Fibroblast of lung (primary cell): ENCODE measurements around the gene MEIOB. TPM values are rescaled to one million over a fixed set of nuclear protein-coding genes. Genes with fewer than 3 reads are reported as not detected.

Source experiments
- DNase-seq, 2 donors: peaks; one replicate each; pipeline versions ENCODE4 v3.0.0 to v3.0.0-alpha.2; 2010; ENCODE audit warnings: low read depth in 2 of 2
- H2AFZ ChIP-seq: 2 replicates; pipeline ENCODE4 v1.5.1; 2012; ENCODE audit warnings: low read length, control low read depth, inconsistent platforms
- H3K27ac ChIP-seq: 2 replicates; pipeline ENCODE4 v1.5.1; 2011; ENCODE audit warnings: low read length, control low read depth; ENCODE audit not compliant: insufficient read depth
- H3K27me3 ChIP-seq: 2 replicates; pipeline ENCODE4 v1.5.1; 2011; ENCODE audit warnings: mild to moderate bottlenecking, low read length; ENCODE audit not compliant: control insufficient read depth, insufficient read depth
- H3K36me3 ChIP-seq: 2 replicates; pipeline ENCODE4 v1.5.1; 2011; ENCODE audit warnings: low read length; ENCODE audit not compliant: control insufficient read depth, insufficient read depth
- H3K4me1 ChIP-seq: 2 replicates; pipeline ENCODE4 v1.5.1; 2011; ENCODE audit warnings: low read length; ENCODE audit not compliant: control insufficient read depth, insufficient read depth; ENCODE audit errors: extremely low read depth
- H3K4me2 ChIP-seq: 2 replicates; pipeline ENCODE4 v1.5.1; 2011; ENCODE audit warnings: low read length, control low read depth; ENCODE audit not compliant: insufficient read depth; ENCODE audit errors: extremely low read depth
- H3K4me3 ChIP-seq, 4 experiments: fragments of 200-600 bp in 1 of 4; sonication (generic) in 1 of 4; replicated peaks in 1 of 4; 2 replicates each; pipeline ENCODE4 v1.5.1; 2011 to 2016; ENCODE audit warnings: low read length in 4 of 4, low read depth in 3 of 4, mild to moderate bottlenecking in 3 of 4, control low read depth in 2 of 4, inconsistent platforms in 1 of 4, mixed read lengths in 1 of 4; ENCODE audit not compliant: insufficient read depth in 1 of 4; ENCODE audit errors: control extremely low read depth in 1 of 4
- H3K79me2 ChIP-seq: 2 replicates; pipeline ENCODE4 v1.5.1; 2012; ENCODE audit warnings: mild to moderate bottlenecking, low read length, inconsistent platforms; ENCODE audit not compliant: control insufficient read depth, insufficient read depth
- H3K9ac ChIP-seq: 2 replicates; pipeline ENCODE4 v1.5.1; 2011; ENCODE audit warnings: mild to moderate bottlenecking, low read length, control low read depth; ENCODE audit not compliant: insufficient read depth
- H3K9me3 ChIP-seq: 2 replicates; pipeline ENCODE4 v1.5.1; 2012; ENCODE audit warnings: low read depth, low read length; ENCODE audit not compliant: control insufficient read depth, insufficient read depth
- H4K20me1 ChIP-seq: 2 replicates; pipeline ENCODE4 v1.5.1; 2011; ENCODE audit warnings: low read length; ENCODE audit not compliant: control insufficient read depth, insufficient read depth; ENCODE audit errors: extremely low read depth
- CTCF ChIP-seq, 2 donors: IDR thresholded peaks in 1 of 2; conservative IDR thresholded peaks in 1 of 2; 1 replicate in 1 of 2; 2 replicates in 1 of 2; pipeline ENCODE4 v1.5.1; 2011 to 2012; ENCODE audit warnings: low read length in 2 of 2, control low read depth in 1 of 2, inconsistent platforms in 1 of 2, low read depth in 1 of 2, mild to moderate bottlenecking in 1 of 2
- EZH2 ChIP-seq: IDR thresholded peaks from 2 replicates; pipeline ENCODE4 v1.5.1; 2012; ENCODE audit warnings: low read length, control low read depth, mild to moderate bottlenecking; ENCODE audit errors: missing control alignments
- polyA plus RNA-seq, 2 donors: library from polyadenylated mRNA; depleted of rRNA in 1 of 2; stranded (reverse) in 1 of 2; unstranded in 1 of 2; fragments of >200 nt; gene quantifications; 2 replicates each; pipeline ENCODE4 v1.2.1, GENCODE V29; 2011 to 2012; ENCODE audit warnings: missing spikeins in 1 of 2
- total RNA-seq: library from RNA; depleted of rRNA; stranded (reverse); fragments of >200 nt; gene quantifications from 2 replicates; pipeline ENCODE4 v1.2.1, GENCODE V29; 2014

MEIOB gene
- total and polyA plus RNA-seq, 2 donors (not counting 1 experiment from before 2014, with no cell fraction given) = not detected

GRCh38 chr16:1903845-1904840 is 32.2 kb upstream of the MEIOB start:
- peak in 1 of 2 donors; percentile 21 for DNase-seq
- peaks cover 9% of the 10 kb centered on the region for H3K27me3 ChIP-seq

GRCh38 chr16:1903220-1903574 is 31.2 kb upstream of the MEIOB start:
- Histone ChIP-seq H2AFZ (no peak overlapping the region), H3K27me3 (peaks cover 9% of the 10 kb centered on the region), H3K4me2 (no peak overlapping the region), H3K4me1 (no peaks in the 10 kb centered on the region), H3K9me3 (no peaks in the 10 kb centered on the region), H3K9ac (no peak overlapping the region), H3K4me3 (no peak overlapping the region), H3K27ac (no peak overlapping the region), H3K79me2 (no peaks in the 10 kb centered on the region), H3K36me3 (no peaks in the 10 kb centered on the region), H4K20me1 (no peaks in the 10 kb centered on the region)
- no peak for DNase-seq
- no peak for TF ChIP-seq CTCF (conservative IDR thresholded peaks at IDR 0.05 in 1 of 2, IDR thresholded peaks at IDR 0.05 in 1 of 2; ENCODE audit: low read depth in 1 of 2, low read length in 2 of 2)
- no peak for TF ChIP-seq EZH2

More at GRCh38 chr16:1903845-1904840, 32.2 kb upstream of the MEIOB start:
- Histone ChIP-seq H2AFZ (no peak overlapping the region), H3K36me3 (no peaks in the 10 kb centered on the region), H3K27ac (no peak overlapping the region), H3K4me1 (no peaks in the 10 kb centered on the region), H3K79me2 (no peaks in the 10 kb centered on the region), H3K9ac (no peak overlapping the region), H3K4me3 (no peak overlapping the region), H3K4me2 (no peak overlapping the region), H4K20me1 (no peaks in the 10 kb centered on the region), H3K9me3 (no peaks in the 10 kb centered on the region)
- TF ChIP-seq CTCF (conservative IDR thresholded peaks at IDR 0.05 in 1 of 2, IDR thresholded peaks at IDR 0.05 in 1 of 2; ENCODE audit: low read depth in 1 of 2, low read length in 2 of 2) (no peak), EZH2 (no peak)

GRCh38 chr16:1902547-1903219 is 30.7 kb upstream of the MEIOB start:
- Histone ChIP-seq H3K36me3 (no peaks in the 10 kb centered on the region), H3K9ac (no peak overlapping the region), H3K4me1 (no peaks in the 10 kb centered on the region), H3K4me3 (no peak overlapping the region), H3K27ac (no peak overlapping the region), H3K79me2 (no peaks in the 10 kb centered on the region), H3K9me3 (no peaks in the 10 kb centered on the region), H3K27me3 (peaks cover 9% of the 10 kb centered on the region), H4K20me1 (no peaks in the 10 kb centered on the region), H3K4me2 (no peak overlapping the region), H2AFZ (no peak overlapping the region)
- no peak for DNase-seq
- no peak for TF ChIP-seq CTCF (conservative IDR thresholded peaks at IDR 0.05 in 1 of 2, IDR thresholded peaks at IDR 0.05 in 1 of 2; ENCODE audit: low read depth in 1 of 2, low read length in 2 of 2)
- no peak for TF ChIP-seq EZH2
